GM19023 (cell line): ENCODE measurements around the gene TMEM204.
"Not testable (repeated sequence)": the region's sequence is repeated elsewhere in the genome, so short reads cannot be mapped to it uniquely, and the experiment has no call there.

Experiments
- ATAC-seq: cut with Tn5 transposase; IDR thresholded peaks from one replicate; pipeline ENCODE4 v1.9.1; 2021; ENCODE audit warnings: mild to moderate bottlenecking, moderate library complexity; ENCODE audit not compliant: unreplicated experiment

TMEM204 gene

DNA sequence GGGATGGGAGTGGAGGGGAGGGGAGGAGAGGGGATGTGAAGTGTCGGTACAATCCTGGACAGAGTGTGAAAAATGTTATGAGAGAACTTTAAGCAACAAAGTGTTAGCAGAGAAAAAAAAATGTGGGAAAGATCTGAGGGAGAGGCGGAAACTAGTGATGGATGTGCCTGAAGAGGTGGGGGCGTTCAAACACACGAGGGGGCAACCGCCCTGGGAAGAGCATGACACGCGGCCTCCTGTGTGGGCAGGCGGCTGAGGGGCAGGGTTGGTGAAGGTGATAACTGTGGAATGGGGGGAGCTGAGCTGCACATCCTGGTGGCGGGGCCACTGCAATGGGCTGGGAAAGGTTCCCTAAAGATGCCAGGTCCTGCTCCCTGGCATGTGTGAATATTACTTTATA, 48.3 kb downstream of the TMEM204 start:
- ATAC-seq, result no peak

DNA sequence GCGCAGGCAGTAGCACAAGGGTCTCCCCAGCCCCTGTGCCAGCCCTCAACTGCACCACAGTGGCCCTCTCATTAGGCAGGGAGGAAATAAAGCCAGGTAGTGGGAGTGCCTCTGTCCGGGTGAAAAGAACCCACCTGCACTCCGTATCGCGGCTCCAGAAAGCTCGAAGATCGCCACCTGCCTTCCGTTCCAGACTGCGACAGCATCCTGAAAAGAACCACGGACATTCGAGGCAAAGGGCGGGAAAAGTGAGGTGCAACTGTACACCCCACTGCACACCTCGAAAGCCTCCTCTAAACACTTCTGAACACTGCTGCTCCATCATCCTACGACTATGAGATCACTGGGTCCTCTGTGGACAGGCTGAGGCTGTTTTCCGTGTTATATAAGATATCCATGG, 49.7 kb downstream of the TMEM204 start:
- ATAC-seq, result no peak

DNA sequence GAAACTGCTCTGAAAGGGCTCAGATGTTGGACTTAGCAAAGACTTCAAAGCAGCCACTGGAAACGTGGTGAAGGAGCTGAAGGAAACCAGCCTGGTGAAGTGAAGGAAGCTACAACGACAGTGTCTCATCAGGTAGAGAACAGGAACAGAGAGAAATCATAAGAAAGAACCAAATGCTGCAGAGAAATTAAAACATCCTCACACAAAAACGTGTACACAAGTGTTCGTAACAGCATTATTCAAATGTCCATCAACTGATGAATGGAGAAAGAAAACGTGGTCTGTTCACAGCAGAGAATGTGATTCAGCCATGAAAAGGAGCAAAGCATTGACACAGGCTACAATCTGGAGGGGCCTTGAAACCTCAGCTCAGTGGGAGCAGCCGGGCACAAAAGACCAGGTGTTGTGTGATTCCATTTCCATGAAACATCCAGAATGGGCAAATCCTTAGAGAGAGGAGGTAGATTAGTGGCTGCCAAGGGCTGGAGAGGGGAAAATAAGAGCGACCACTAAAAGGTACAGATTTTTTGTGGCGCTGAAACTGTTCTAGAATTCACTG, 51.5 kb downstream of the TMEM204 start:
- ATAC-seq, result no peak

DNA sequence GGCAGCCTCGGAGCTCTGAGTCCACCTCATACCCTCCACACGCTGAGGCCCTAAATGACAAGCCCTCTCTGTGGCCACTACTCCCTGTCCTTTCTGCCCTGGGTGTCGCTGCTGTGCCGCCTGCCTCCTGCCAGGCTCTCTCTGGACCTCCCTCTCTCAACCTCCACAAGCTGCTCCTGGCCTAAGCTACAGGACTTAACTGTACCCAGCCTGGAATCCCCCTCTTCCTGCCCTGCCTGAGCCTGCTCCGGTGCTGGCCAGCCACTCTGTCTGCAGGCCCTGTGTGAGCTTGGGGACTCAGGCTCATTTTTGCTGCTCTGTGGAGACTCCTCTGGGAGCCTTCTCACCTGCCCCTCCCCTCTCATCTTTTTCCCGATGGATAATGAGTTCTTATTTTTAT, 56.9 kb downstream of the TMEM204 start:
- ATAC-seq, result no peak

DNA sequence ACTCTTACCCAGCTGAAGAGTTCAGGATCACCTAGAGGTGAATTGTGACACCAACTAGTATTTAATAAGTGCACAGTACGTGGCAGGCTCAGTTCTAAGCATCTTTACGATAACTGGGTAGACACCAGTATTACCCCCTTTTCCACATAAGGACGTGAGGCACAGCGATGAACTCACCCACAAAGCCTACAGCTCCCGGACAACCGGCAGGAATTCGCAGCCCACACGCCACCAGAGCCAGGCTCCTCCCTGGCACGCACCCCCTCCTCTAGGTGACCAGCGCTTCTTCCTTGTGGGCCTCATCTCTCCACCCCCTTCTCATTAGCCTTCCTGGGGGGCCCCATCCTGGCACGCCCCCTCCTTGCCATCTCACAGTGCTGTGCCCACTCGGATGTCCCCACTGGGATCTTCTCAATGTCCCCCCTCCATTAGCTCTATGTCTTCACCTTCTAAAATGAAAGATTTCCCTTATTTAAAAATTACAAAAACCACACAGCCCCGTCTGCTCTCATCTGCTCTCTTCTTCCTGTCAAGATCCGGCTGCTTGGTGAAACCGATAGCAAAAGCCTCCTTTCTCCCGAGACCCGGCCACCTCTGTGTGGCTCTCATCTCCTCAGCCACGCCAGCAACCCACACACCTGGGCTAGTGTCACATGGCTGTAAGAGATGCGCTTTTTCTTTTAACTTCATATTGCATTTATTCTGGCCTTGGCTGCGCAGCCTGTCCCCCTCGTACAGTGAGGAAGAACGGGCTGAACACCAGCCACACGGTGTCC, 57.7 kb downstream of the TMEM204 start:
- no peak for ATAC-seq

DNA sequence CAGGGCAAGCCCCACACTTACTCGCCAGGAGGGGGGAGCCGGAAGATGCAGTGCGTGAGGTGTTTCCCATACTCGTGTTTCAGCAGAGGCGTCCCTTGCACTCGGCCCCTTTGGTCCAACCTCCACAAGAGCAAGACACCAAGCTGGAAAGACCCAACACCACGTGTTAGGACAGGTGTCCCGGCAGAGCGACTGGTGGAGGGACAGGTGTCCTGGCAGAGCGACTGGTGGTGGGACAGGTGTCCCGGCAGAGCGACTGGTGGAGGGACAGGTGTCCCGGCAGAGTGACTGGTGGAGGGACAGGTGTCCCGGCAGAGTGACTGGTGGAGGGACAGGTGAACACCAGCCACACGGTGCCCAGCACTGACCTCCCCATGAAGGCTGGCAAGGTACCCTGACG, 59.0 kb downstream of the TMEM204 start:
- ATAC-seq, result no peak

DNA sequence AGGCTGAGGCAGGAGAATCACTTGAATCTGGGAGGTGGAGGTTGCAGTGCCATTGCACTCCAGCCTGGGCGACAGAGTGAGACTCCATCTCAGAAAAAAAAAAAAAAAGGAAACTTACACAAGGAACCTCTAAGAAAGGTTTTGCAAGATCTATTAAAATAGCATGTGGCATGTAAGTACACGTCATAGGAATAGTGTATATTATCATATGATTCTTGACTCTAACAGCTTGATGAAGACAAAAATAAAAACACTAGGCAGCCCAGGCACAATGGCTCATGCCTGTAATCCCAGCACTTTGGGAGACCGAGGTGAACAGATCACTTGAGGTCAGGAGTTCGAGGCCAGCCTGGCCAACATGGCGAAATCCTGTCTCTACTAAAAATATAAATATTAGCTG, 62.0 kb downstream of the TMEM204 start:
- not testable (repeated sequence) for ATAC-seq

DNA sequence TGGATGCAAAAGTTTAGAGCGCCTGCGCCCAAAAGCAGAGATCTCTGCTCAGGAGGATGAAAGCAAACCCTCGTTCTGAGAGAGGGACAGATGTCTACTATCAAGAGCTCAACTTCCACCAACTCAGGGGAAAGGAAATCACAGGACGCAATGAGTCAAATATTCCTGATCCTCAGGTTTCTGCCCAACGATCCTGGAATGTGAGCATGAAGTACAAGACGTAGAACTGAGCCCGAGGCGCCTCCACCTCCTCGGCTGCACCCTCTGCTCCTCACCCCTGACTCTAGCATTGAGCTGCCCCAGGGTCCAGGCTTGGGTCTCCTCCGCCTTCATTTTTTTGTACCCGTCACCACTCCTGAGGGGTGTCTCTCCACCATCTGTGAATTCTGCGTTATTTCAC, 63.0 kb downstream of the TMEM204 start:
- ATAC-seq, result no peak

DNA sequence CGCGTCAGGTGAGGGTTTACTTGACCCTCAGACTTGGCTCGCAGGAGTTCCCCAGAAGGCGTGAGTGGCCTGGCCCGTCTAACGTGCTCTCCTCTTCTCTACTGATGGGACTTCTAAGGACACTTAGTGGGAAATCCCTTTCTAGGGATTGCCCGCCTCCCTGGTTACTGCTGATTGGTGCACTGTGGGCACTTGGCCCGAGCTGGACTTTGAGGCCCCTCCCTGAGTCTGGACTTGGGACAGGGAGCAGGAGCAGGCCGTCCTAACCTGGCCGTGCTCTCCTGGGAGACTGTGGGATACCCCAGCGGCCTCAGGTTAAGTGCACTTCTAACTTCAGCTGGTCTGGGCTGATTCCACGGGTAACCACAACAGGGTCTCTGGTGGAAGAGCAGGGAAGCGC, 63.7 kb downstream of the TMEM204 start:
- no peak for ATAC-seq

DNA sequence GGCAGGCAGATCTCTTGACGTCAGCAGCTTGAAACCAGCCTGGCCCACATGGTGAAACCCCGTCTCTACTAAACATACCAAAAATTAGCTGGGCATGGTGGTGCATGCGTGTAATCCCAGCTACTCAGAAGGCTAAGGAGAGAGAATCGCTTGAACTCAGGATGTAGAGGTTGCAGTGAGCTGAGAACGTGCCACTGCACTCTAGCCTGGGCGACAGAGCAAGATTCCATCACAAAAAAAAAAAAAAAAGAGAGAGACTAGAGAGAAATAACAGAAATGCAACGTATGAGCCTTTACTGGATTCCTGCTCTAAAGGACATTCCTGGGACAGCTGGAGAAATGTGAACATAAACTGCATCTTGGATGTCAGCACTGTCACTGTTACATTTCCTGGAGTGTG, 67.6 kb downstream of the TMEM204 start:
- ATAC-seq, result no peak

DNA sequence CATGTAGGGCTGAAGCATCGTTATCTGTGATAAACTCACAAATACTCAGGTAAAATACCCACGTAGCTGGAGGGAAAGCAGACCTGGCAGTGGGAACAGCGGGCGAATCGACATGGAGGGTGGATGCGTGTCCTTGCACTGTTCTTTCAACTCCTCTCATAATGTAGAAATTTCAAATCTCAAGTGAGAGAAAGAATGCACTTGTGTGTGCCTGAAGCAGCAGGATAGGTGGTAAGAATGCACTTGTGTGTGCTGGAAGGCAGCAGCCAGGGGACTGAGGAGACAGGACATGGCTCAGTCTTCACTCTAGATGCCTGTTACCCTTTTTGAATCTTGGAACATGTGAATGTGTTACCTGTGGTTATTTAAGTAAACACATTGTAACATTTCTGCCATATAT, 68.0 kb downstream of the TMEM204 start:
- ATAC-seq, result no peak

DNA sequence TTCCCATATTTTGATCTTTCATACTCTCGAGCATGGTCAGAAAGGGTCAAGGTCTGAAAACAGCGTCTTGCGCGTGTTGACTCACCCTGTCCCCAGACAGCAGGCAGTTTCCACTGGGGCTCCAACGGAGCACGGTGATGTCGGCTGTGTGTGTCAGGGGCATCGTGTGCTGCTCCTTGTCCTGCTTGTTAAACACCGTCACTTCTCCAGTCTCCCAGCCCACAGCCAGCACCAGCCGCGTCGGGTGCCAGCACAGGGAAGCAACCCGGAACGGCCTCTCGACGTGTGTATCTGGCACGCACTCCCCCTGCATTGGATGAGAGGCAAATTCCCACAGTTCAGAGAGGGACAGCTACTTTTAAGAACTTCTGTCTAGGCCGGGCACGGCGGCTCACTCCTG, 68.8 kb downstream of the TMEM204 start:
- ATAC-seq, result no peak
